ENCODE measurements around the gene NLE1. TPM values are rescaled to one million over a fixed set of nuclear protein-coding genes. Genes with fewer than 3 reads are reported as not detected.

NLE1 gene
- total and polyA plus RNA-seq, 2 experiments from 2014 or later = 6.8 to 18.5 TPM

- no peaks in the 10 kb centered on the region for H3K9me3 ChIP-seq (ENCODE audit: low read depth)
- H3K9ac ChIP-seq = no peak overlapping the region
- H3K27ac ChIP-seq = no peak overlapping the region
- H3K9me2 ChIP-seq (ENCODE audit: insufficient read depth) = no peaks in the 10 kb centered on the region
- H3K27me3 ChIP-seq (replicated peaks; ENCODE audit: insufficient read depth) = no peaks in the 10 kb centered on the region
- H3K4me1 ChIP-seq (ENCODE audit: insufficient read depth) = no peaks in the 10 kb centered on the region
- WGBS, 2 experiments (ENCODE audit: low coverage in 1 of 2, low lambda C conversion rate in 2 of 2, missing lambda C conversion rate in 2 of 2) = 99 to 100% methylated on average over 2 of the region's 2 CpGs
- H3K36me3 ChIP-seq (ENCODE audit: low read depth) = peaks cover 3% of the 10 kb centered on the region; the same call in 1 of the 2 replicates
- no peaks in the 10 kb centered on the region for H3K79me2 ChIP-seq (ENCODE audit: insufficient read depth)
- no peak overlapping the region for H3K4me3 ChIP-seq
- H3F3A ChIP-seq (ENCODE audit: insufficient read depth) = no peaks in the 10 kb centered on the region
- no peaks in the 10 kb centered on the region for H4K20me1 ChIP-seq (ENCODE audit: insufficient read depth)
- TF ChIP-seq EZH2phosphoT487 (IDR thresholded peaks at IDR 0.05; ENCODE audit: insufficient read depth, low read depth) = no peak
- no peak for TF ChIP-seq EZH2 (IDR thresholded peaks at IDR 0.05; ENCODE audit: insufficient read depth, poor library complexity, severe bottlenecking)
- H2AFZ ChIP-seq = no peak overlapping the region
- in situ Hi-C loops (cut with MboI) = loop anchor here (25.0 kb wide), 2 partner anchors 564 to 689 kb away; no protein-coding TSS in a partner anchor
- no peak for DNase-seq
- H3K4me2 ChIP-seq (ENCODE audit: unreplicated experiment) = no peak overlapping the region
These were observed 40.4 kb downstream of the NLE1 start for GRCh38 chr17:35101725-35102124.

- H3K4me3 ChIP-seq = no peak overlapping the region
- 97% methylated on average over 14 of the region's 14 CpGs for WGBS, 2 experiments (ENCODE audit: low coverage in 1 of 2, low lambda C conversion rate in 2 of 2, missing lambda C conversion rate in 2 of 2)
- no peaks in the 10 kb centered on the region for H3K9me3 ChIP-seq (ENCODE audit: low read depth)
- TF ChIP-seq EZH2 (IDR thresholded peaks at IDR 0.05; ENCODE audit: insufficient read depth, poor library complexity, severe bottlenecking) (no peak), EZH2phosphoT487 (IDR thresholded peaks at IDR 0.05; ENCODE audit: insufficient read depth, low read depth) (no peak)
- peaks cover 3% of the 10 kb centered on the region; the same call in 1 of the 2 replicates for H3K36me3 ChIP-seq (ENCODE audit: low read depth)
- H3K9ac ChIP-seq = no peak overlapping the region
- no peaks in the 10 kb centered on the region for H3K79me2 ChIP-seq (ENCODE audit: insufficient read depth)
- no peaks in the 10 kb centered on the region for H4K20me1 ChIP-seq (ENCODE audit: insufficient read depth)
- no peak overlapping the region for H3K27ac ChIP-seq
- in situ Hi-C loops (cut with MboI) = loop anchor here (25.0 kb wide), 2 partner anchors 564 to 689 kb away; no protein-coding TSS in a partner anchor
- no peaks in the 10 kb centered on the region for H3K9me2 ChIP-seq (ENCODE audit: insufficient read depth)
- H3F3A ChIP-seq (ENCODE audit: insufficient read depth) = no peaks in the 10 kb centered on the region
- DNase-seq = no peak
- no peaks in the 10 kb centered on the region for H3K27me3 ChIP-seq (replicated peaks; ENCODE audit: insufficient read depth)
- H3K4me2 ChIP-seq (ENCODE audit: unreplicated experiment) = no peak overlapping the region
- H3K4me1 ChIP-seq (ENCODE audit: insufficient read depth) = no peaks in the 10 kb centered on the region
- no peak overlapping the region for H2AFZ ChIP-seq
These were observed 41.1 kb downstream of the NLE1 start for GRCh38 chr17:35101036-35101435.

- H2AFZ ChIP-seq = no peak overlapping the region
- no peak overlapping the region for H3K4me3 ChIP-seq
- 76 to 79% methylated on average over 3 of the region's 3 CpGs for WGBS, 2 experiments (ENCODE audit: low coverage in 1 of 2, low lambda C conversion rate in 2 of 2, missing lambda C conversion rate in 2 of 2)
- H3K9me2 ChIP-seq (ENCODE audit: insufficient read depth) = no peaks in the 10 kb centered on the region
- DNase-seq = no peak
- no peaks in the 10 kb centered on the region for H3K9me3 ChIP-seq (ENCODE audit: low read depth)
- H3K27me3 ChIP-seq (replicated peaks; ENCODE audit: insufficient read depth) = no peaks in the 10 kb centered on the region
- in situ Hi-C loops (cut with MboI) = loop anchor here (25.0 kb wide), 3 partner anchors 563 to 1412 kb away; no protein-coding TSS in a partner anchor
- H3F3A ChIP-seq (ENCODE audit: insufficient read depth) = 0 out of 2 replicates have a peak, but pooled peaks cover 9% of the 10 kb centered on the region
- no peaks in the 10 kb centered on the region; the same call in 1 of the 2 replicates for H3K36me3 ChIP-seq (ENCODE audit: low read depth)
- H3K27ac ChIP-seq = no peak overlapping the region
- H3K4me1 ChIP-seq (ENCODE audit: insufficient read depth) = 0 out of 2 replicates have a peak, but pooled peaks cover 5% of the 10 kb centered on the region
- no peaks in the 10 kb centered on the region for H3K79me2 ChIP-seq (ENCODE audit: insufficient read depth)
- no peaks in the 10 kb centered on the region for H4K20me1 ChIP-seq (ENCODE audit: insufficient read depth)
- no peak overlapping the region for H3K9ac ChIP-seq
- H3K4me2 ChIP-seq (ENCODE audit: unreplicated experiment) = no peak overlapping the region
- TF ChIP-seq EZH2phosphoT487 (IDR thresholded peaks at IDR 0.05; ENCODE audit: insufficient read depth, low read depth) (no peak), EZH2 (IDR thresholded peaks at IDR 0.05; ENCODE audit: insufficient read depth, poor library complexity, severe bottlenecking) (no peak)
These were observed 42.2 kb downstream of the NLE1 start for GRCh38 chr17:35099908-35100307.

- Histone ChIP-seq H3K27me3 (replicated peaks; ENCODE audit: insufficient read depth) (no peaks in the 10 kb centered on the region), H3K9me3 (ENCODE audit: low read depth) (no peaks in the 10 kb centered on the region), H3F3A (ENCODE audit: insufficient read depth) (peaks cover 15% of the 10 kb centered on the region; the same call in 1 of the 2 replicates), H3K9ac (no peak overlapping the region), H3K4me1 (ENCODE audit: insufficient read depth) (peaks cover 9% of the 10 kb centered on the region; the same call in 1 of the 2 replicates), H3K9me2 (ENCODE audit: insufficient read depth) (no peaks in the 10 kb centered on the region), H3K36me3 (ENCODE audit: low read depth) (no peaks in the 10 kb centered on the region; the same call in 1 of the 2 replicates), H3K79me2 (ENCODE audit: insufficient read depth) (no peaks in the 10 kb centered on the region), H2AFZ (no peak overlapping the region), H3K4me3 (no peak overlapping the region), H3K27ac (no peak overlapping the region), H3K4me2 (ENCODE audit: unreplicated experiment) (no peak overlapping the region), H4K20me1 (ENCODE audit: insufficient read depth) (no peaks in the 10 kb centered on the region)
- WGBS, 2 experiments (ENCODE audit: low coverage in 1 of 2, low lambda C conversion rate in 2 of 2, missing lambda C conversion rate in 2 of 2) = 79 to 82% methylated on average over 2 of the region's 2 CpGs
- no peak for TF ChIP-seq EZH2phosphoT487 (IDR thresholded peaks at IDR 0.05; ENCODE audit: insufficient read depth, low read depth)
- no peak for TF ChIP-seq EZH2 (IDR thresholded peaks at IDR 0.05; ENCODE audit: insufficient read depth, poor library complexity, severe bottlenecking)
- in situ Hi-C loops (cut with MboI) = loop anchor here (25.0 kb wide), 1 partner anchor 1415 kb away; no protein-coding TSS in a partner anchor
- no peak for DNase-seq
These were observed 44.3 kb downstream of the NLE1 start for GRCh38 chr17:35097776-35098175.

All from GM23248 (cell line).